NK-92 (cell line): ENCODE results near the gene FAT2.

Source experiments
- DNase-seq: peaks from one replicate; lab custom pipeline; 2025; ENCODE audit not compliant: unreplicated experiment; lab: John Stamatoyannopoulos, UW

The FAT2 gene

GRCh38 chr5:151556806-151557205 lies 34.3 kb downstream of the FAT2 start:
- no peak for DNase-seq

GRCh38 chr5:151555760-151556576 lies 35.2 kb downstream of the FAT2 start:
- no peak for DNase-seq

DNA sequence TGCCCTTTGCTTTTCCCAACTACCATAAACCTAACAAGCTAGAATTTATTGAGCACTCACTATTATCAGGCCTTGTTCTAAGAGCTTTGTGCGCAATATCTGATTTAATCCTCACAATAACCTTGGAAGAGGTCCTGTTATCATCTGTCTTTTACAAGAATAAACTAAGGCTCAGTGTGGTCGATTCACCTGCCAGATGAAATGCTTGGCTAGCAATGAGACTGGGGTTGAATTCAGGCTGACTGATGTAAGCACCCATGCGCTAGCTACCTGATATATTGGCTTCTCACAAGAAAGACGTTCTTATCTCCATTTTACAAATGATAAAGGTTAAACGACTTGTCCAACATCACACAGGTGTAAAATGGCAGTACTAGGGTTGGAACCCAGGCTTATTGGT lies 37.4 kb downstream of the FAT2 start:
- no peak for DNase-seq

- DNase-seq, result no peak
Measured at GRCh38 chr5:151553130-151553670, 37.9 kb downstream of the FAT2 start.

- DNase-seq, result no peak
Measured at GRCh38 chr5:151551985-151552384, 39.1 kb downstream of the FAT2 start.

- no peak for DNase-seq
Measured at GRCh38 chr5:151550146-151550545, 41.0 kb downstream of the FAT2 start.

DNA sequence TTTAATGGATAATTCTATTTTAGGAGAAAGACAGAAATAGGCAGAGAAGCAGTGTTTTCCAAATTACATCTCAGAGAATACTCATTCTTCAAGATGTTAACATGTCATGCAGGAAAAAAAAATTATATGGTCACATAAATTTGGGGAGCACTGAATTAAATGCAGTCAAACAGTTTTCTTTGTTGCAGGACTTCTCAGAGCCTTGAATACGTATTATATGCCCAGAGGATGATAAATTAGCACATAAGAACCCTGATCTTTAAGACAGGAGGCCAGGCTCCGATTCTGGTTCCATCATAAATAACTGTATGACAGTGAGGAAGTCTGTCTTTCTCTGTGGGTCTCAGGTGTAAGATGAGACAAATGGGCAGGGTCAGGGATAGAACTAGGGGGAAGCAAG lies 41.4 kb downstream of the FAT2 start:
- DNase-seq, result no peak

- DNase-seq, result no peak
Measured at GRCh38 chr5:151547364-151547763, 43.8 kb downstream of the FAT2 start.

DNA sequence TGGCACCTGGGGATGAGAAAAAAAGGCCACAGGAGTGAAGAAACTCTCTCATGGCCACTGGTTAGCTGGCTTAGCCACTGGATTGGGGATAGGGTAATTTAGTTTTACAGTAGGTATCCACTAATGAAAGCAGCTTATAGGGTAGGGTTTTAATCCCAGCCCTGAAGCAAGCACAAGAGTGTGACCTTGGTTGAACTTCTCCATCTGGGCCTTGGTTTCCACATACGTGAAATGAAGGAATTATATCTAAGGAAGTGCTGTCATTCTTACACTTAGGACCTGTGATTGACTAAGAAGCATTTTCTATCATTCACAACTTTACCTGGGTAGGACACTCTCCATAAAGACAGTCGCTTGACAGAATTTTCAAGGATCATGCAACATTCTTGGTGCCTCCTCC lies 49.6 kb downstream of the FAT2 start:
- DNase-seq, result no peak
